ENCODE measurements around the gene SLC6A3.

Gene SLC6A3

DNA sequence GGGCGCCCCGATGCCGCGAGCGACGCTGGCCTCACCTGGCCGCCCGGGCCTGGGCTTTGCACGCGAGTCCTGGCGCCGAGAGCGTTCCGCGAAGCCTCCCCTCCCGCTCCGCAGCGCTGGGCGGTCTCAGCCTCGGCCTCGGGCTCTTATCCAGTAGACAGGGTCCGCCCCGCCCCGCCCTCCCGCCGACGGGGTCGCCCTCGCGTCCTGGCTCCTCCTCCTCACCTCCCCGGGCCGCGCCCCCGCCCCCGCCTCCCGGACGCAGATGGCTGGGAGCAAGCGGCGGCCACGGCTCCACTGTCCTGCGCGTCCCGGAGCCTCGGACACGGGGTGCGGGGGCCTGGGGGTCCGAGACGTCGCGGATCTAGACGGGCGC is at the start of gene SLC6A3:
SLC6A3 (minus strand) TSS at position 128 of the 376 bp plus-strand sequence. CDS start 2,243 bp downstream, outside the sequence.
- no peak for DNase-seq

DNA sequence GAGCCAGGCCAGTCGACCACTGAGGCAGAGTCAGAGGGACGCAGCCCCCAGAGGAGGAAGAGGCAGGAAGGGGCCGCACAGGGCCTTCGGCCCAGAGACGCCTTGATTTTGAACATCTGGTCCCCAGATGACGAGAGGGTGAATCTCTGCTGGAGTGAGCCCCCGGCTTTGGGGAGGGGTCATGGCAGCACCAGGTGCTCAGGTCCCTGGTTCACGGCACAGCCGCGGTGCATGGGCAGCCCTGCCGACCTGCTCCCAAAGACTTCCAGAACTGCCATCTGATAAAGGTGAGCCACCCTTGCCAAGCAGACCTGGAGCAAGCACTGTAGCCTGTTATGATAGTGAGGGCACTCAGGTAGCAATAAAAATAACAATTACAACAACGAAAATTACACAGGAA is 48.7 kb upstream of the SLC6A3 start:
- no peak for DNase-seq

DNA sequence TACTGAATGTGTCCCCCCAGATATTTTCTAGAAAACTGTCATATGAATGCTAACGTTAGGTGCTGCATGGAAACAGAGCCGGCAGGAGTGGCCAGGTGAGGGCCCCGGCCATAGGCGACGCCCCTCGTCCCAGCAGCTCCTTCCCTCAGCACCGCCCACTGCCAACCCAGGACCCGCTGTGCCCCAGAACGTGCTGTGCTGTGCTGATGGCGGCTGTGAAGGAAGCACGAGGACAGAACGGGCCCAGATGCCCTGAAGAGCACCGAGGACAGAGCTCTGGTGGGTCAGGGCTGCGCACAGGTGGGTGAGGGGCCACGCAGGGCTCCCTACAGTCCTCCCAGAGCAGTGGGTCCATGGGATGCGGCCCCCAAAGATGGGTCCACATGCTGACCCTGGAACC is 48.2 kb upstream of the SLC6A3 start:
- no peak for DNase-seq

DNA sequence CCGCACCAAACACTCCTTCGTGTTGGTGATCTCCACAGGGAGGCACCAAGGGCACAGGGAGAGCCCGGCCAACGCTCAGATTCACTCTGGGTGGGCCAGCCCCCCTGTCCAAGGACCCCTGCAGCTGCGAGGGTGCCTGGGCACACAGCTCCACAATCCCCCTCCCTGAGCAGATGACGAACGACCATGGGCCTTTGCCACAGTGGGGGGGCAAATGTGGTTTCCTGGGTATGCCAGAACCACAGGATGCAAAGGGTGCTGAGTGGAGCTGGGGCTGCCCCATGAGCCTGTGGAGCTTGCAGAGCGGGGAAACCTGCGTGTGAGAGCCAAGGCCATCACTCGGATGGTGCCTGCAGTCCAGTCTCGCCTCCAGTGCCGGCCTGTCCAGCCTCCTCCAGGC is 47.5 kb upstream of the SLC6A3 start:
- DNase-seq = no peak

DNA sequence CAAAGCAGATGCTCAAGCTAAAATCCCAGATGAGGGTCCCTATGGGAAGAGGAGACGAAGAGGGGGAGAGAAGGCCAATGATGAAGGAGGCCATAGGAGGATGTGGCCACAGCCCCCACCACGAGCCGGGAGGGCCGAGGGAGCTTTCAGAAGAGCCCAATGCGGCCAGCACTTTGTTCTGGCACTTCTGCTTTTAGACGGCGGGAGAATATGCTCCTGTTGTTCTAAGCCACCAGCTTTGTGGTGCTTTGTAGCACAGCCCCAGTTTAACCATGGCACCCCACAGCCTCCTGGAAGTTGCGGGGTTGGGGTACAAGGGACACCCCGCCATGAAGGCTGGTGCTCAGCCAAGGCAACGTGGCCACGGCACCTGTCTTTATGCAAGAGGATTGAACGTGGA is 45.1 kb upstream of the SLC6A3 start:
- no peak for DNase-seq

DNA sequence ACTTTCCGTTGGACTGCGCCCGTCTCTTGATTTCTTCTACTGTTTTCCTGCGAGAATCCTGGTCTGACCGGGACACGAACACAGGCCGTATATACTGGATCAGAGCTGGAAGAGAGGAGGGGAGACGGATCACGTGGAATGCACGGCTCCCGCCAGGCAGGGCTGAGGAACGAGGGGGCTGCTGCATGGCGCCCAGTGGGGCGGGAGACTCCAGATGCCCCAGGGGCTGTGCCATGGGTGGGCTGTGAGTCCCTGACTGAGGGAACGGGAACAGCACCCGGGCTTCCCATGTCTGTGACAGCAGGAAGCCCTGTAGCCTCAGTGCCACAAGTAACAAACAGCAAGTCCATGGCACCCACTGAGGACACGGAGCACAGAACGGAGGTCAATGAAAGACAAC is 44.5 kb upstream of the SLC6A3 start:
- DNase-seq = no peak

DNA sequence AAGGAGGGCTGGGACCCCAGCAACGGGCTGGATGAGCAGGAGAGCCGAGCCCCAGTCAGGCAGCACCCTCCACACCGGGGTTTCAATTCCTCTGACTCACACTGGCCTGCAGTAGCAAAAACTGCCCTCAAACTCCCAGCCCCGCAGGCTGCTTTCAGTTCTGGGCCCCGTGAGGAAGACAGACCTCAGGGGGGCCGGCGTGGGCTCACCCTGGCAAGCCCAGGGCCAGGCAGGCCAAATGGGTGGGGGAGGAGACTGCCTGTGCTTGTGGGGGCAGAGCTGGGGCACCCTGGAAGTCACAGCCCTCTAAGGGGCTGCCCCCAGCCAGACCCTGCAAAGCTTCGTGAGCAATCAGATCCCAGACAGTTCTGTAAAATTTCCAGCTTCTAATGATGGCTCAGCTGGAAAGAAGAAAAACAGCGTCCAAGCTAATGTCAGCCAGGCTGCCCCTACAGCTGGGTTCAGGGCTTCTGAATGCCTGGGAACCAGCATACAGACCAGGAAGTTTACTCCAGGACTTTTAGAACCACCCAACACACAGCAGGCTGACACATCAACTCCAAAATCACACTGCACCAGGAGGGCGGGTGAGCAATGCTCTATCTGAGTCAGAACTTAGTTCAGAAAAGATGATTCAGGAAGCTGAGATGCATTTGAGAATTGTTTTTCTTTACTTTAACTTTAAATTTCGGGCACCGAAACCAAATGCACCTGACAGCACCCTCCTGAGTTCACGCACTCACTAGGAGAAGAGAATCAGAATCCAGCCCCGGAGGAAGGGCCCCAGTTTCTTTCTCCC is 43.8 kb upstream of the SLC6A3 start:
- no peak for DNase-seq

DNA sequence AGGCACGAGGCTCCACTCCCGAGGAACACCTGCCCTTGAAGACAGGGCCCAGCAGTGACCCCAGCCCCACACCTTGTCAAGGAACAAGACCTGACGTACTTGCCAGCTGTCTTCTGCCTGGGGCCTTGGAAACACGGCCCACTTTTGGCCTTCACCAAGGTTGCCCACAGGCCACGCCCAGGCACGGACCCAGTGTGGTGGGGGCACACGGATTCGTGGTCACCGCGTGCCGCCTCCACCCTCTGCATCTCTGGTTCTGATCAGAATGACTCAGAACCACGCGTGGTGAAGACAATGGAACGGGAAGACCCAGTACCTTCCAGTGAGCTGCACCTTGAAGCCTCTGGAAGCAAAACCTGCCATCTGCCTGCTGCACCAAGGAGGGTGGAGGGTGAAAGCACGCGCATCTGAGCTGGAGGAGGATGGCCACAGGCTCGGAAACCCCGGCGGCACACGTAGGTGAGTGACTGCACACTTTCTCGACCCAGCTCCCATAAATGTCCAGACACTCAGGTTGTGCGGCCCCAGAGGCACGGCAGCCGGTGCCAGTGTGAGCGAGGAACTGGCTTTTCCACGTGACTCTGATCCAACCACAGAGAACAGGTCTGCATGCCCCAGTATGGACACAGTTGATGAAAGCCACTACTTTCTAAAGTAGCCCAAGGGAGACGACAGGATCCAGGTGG is 42.0 kb upstream of the SLC6A3 start:
- DNase-seq = no peak

DNA sequence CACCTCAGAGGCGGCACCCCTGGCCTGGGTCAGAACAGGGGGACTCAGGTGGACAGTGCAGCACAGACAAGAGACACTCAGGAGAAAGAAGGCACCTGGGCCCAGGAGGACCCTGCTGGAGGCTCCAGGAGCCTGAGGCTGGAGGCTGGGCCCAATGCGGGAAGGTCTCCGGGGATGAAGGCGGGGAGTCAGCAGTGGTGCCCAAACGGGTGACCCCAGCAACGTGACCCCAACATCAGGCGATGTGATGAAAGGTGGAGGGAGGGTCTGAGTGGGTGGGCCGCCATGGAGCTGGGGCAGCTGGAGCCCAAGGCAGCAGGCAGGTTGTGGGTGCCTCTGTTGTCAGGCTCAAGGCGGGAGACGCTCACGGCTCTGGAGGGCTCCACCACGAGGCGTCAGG is 41.0 kb upstream of the SLC6A3 start:
- DNase-seq = no peak

DNA sequence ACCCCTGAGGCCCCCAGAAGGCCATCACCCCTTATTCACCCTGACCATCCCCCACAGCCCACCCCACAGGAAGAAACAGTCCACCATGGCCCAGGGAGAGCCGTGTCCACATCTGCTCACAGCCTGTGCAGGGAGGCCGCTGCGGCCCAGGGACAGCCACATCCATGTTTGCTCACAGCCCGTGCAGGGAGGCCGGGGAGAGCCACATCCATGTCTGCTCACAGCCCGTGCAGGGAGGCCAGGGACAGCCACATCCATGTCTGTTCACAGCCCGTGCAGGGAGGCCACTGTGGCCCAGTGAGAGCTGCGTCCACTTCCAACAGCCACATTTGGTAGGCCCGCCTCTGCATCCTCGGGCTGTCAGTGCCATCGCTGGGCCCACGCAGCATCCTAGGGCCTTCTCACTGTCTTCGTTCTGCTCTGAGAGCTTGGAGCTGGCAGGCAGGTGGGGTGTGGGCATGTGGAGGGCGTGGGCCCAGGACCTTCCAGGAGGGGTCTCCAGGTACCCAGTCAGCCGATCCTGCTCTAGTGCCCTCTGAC is 40.4 kb upstream of the SLC6A3 start:
- DNase-seq = no peak

DNA sequence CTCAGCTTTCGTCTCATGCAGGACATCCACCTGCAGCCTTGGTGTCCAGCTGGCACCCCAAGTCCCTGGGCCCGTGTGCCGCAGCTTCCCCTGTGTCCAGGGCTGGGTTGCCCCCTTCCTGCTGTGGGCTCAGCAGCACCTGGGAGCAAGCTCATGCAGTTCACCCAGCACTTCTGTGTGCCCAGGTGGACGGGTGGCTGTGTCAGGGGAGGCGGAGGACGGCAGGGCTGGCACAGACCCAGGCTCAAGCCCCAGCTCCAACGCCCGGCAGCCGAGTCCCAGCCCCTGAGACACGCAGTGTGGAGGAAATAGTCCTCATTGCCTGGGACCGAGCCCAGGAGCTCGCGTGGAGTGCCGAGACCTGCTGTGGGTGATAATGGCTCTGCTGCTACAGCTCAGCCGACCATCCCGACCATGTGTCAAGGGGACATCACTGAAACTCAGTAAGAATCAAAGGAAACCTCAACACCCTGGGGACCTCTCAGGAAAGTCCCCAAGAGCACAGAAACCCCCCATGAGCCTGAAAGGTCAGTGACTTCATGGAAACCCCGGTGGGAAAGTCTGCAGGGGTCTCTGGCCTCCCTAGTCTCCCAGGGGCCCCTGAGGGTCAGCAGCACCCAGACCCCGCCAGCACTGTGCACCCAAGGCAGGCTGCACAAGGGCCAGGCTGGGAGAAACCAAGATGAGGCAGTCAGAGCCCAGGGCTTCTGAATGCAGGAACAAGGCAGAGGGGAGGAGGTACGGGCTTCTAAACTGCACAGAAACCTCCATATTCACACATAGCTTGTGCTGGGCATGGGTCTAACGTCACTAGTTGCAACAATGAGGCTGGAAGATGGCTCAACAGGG is 39.7 kb upstream of the SLC6A3 start:
- DNase-seq = no peak

DNA sequence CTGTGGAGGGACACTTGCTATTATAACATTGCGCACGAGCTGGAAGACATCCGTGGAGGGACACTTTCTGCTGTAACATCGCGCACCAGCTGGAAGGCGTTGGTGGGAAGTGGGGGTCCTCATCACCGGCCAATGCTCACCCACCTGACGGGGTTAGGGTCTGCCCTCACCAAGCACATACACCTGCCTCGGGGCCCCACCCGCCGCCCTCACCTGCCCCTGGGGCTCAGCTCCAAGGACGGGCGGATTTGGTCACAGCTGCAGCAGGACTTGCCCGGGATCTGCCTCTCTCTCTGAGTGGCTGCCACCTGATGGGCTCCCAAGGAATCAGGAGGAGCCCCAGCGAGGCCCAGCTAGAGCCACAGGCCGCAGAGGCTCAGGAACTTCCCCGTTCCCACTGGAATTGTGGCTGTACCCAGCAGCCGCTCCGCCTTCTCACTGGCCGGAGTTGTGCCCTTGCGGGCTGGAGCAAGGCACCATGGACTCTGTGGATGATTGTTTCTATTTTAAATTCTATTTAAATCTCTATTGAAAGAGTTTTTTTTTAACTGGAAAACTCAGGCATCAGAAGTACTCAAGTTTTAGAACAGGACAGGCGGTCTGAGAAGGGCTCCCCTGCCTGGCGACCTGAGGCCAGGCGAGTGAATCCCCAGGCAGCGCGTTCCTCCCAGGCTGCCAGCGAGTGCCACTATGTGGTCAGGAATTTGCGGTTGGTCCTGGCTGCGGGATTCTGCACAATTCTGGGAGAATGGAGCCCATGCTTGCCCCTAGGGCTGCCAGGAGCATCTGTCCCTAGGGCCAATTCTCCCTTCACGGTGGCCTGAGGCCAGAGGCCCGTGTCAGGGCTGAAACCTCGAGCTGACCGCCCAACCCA is 38.9 kb upstream of the SLC6A3 start:
- no peak for DNase-seq

DNA sequence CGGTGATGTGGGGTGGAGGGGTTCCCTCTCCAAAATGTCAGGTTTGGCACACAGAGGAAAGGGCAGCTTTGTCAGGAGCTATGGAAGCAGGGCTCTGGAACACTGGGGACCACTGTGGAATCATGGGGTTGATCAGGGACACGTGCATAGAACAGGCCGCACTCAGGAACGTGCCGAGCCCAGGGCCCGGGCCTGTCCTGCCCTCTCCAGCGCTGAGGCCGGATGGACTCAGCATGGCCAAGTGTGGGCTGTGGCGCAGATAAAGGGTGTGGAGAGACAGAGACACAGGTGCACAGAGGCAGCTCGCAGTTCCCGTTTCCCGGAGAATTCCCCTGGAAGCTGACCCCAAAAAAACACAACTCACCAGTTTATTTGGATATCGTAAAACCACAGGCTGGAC is 37.8 kb upstream of the SLC6A3 start:
- no peak for DNase-seq

DNA sequence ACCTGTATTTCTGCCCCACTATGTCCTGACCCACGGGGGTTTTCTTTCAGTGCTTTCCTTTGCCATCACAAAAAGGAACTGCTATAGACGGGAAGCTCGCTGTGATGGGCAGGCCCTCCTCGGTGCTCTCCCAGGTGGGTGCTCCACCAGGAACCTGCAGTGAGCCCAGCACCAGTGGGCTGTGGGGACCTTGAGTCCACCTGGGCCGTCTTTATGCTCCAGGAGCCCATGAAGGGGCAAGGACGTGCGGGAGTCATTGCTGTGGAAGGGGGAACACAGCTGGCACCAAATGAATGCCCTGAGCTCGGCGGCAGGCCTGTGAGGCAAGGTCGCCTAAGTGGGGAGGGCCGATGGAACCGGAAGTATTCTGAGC is 36.7 kb upstream of the SLC6A3 start:
- no peak for DNase-seq

DNA sequence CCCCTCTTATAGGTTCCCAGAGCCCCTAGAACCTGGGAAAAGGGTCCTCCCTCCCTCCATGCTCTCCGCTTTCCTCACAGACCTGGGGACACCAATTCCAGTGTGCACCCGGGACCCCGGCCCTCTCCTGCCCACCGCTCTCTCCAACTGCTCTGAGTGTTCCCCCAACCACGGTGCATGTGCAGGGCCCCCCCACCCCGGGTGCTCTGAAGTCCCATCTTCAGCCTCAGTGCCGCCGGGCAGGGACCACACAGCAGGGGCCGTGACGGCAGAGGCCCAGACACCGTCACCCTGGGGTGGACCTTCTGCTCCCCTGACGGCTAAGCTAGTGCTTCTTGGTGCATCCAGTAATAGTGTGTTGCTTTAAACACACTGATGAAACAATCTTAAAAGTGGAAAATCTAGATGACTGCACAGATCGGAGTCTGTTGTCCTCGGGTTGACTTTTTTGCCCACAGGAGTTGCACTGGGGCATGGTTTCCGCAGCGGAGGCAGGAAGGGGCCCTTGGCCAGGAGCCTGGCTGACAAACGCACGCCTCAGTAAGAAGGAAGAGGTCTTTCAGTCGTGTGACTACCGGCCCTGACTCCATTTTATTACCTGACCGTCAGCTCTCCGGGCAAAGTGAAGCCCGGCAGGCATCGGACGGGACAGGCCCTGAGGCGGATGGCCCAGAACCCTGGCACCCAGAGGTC is 36.2 kb upstream of the SLC6A3 start:
- DNase-seq = no peak

DNA sequence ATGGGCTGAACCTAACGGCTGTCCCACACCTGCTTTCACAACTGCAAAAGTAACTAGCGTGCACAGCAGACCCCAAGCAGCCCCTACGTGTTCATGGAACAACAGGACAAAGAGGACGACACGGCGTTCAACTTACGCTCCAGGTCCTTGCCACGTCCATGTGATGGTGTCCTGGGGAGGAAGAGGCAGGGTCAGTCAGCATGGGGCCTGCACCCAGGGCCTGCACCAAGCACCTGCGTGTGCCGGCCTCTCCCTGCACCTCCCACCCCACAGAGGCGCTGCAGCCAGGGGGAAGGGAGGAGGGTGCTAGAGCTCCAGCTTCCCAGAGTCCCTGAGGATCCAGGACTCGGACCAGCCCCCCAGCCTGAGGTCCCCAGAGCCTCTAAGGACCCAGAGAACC is 35.6 kb upstream of the SLC6A3 start:
- DNase-seq = no peak

DNA sequence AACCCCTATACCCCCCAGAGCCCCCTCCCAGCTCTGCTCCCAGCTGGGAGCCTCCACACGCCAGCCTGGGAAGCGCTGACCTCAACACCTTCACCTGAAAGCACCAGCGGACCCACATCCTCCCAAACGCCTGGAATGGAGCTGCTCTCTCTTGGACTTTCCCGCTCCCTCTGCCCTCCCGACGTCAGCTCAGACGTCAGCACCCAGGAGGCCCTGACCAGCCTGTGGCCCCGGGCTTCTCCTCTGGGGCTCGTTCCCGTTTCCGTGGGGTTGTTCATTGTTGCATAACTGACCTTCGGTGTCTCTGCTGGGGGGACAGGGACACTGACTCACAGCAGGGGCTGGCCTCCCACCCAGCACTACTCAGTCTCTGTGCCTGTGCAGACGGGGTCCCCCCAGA is 35.0 kb upstream of the SLC6A3 start:
- DNase-seq = no peak

DNA sequence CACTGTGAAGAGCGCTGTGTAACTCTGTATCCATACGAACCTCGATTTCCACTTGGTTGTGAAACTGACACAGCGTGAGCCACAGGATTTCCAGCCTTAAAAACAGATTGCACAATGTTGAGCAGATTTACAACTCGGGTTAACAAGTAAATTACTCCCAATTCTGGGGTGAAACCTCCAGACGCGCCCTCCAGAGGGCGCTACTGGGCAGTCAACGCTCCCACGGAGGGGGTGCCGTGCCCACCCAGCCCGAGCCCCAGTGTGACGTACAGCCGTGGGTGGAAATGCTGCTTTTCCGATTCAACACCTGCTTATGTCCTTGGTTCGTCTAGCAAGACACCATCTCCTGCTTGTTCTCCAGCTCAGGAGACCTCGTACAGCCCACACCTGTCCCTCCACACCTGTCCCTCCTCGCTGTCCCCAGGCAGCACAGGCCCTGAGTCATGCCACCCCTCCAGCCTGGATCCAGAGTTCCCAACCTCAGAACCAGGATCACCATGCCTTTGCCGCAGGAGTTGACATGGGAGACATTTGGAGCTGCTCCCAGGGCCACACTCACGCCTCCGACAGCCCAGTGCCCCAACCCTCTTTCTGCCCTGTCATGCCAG is 34.4 kb upstream of the SLC6A3 start:
- DNase-seq = no peak

DNA sequence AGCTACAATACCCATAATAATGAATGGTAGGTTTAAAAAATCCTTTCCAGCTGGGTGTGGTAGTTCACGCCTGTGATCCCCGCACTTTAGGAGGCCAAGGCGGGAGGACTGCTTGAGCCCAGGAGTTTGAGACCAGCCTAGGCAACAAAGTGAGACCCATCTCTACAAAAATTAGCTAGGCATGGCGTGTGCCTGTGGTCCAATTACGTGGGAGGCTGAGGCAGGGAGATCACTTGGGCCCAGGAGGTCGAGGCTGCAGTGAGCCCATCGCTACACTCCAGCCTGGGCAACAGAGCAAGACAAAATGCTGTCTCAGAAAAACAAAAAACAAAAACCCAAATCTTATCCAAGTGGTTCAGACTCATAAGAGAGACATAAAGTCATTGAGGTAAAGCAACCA is 33.8 kb upstream of the SLC6A3 start:
- DNase-seq = no peak

DNA sequence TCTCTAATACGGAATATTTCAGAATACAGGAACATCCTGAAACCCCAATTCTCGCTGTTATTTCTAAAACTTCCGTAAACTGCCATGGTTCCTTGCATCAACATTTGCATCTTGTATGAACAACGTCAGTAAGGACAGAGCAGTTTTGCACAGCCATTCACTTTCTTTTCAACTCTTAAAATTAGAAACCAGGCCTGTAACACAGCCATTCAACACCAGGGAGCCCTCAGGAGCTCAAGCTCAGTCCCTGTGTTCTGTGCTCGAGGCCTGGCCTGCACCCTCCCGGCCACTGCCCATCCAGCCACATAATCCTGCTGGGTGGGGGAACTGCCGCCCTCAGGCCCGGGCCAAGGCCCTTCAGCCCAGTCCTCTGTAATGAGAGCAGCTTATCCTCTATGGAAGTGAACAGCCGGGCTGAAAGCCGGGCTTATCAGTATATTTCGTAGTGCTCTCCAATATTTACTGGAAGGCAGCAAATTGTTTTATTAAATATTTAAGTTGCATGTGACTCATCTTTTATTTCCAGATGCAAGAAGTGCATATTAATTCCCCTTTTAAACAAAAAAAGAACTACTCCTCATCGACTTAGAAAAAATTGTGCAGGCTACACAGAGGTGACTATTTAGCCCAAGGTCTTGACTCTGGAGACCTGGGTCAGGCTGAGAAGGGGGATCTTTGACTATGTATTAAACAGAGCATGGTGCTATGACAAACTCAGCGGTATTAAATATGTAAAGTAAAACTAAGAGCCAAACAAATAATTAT is 33.2 kb upstream of the SLC6A3 start:
- no peak for DNase-seq

DNA sequence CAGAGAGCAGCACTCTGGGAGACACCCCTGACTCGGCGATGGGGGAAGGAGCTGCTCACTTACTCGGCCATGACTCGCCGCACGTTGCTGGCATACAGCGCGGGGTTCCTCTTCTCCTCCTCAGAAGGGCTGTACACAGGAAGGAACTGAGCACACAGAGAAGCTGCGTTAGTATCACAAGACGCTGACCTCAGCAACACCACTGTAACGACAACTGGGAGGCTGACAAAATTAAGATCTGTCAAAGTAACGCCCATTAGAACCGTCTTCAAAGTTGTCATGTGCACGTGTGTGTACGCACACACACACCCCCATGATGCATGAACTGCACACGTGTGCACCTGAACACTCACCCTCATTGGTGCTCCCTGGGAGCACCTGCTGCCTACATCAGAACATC is 32.1 kb upstream of the SLC6A3 start:
- no peak for DNase-seq
